H1 (cell line): ENCODE results near the gene PPIP5K1. TPM values are rescaled to one million over a fixed set of nuclear protein-coding genes. Genes with fewer than 3 reads are reported as not detected.

Experiments used
- CTCF ChIA-PET: fragments of 300-600 bp; sonication (Branson Sonifier 250); formaldehyde crosslinking; loops from one replicate; lab custom pipeline; 2021; ENCODE audit not compliant: partially characterized antibody; lab: Charles Lee
- POLR2A ChIA-PET: fragments of 300-600 bp; sonication (Branson Sonifier 250); formaldehyde crosslinking; loops from one replicate; lab custom pipeline; 2021; ENCODE audit warnings: inconsistent platforms; ENCODE audit not compliant: partially characterized antibody; lab: Charles Lee
- DNase-seq, 2 experiments: peaks; one replicate each; pipeline versions ENCODE4 v3.0.0 to v3.0.0-alpha.2; 2010 to 2022; ENCODE audit warnings: low spot score in 2 of 2, low read depth in 1 of 2, mixed read lengths in 1 of 2
- FAIRE-seq: peaks from 2 replicates; lab custom pipeline; 2011; peaks lifted over from hg19 to GRCh38; lab: Jason Lieb, UNC
- H2AFZ ChIP-seq: 2 replicates; pipeline ENCODE4 v1.8.1; 2012; ENCODE audit warnings: low read length, inconsistent platforms
- H2AK5ac ChIP-seq: 2 replicates; pipeline ENCODE4 v1.6.1; 2013; ENCODE audit warnings: low read depth, low read length
- H2BK120ac ChIP-seq: replicated peaks from 2 replicates; pipeline ENCODE3; 2013; ENCODE audit warnings: low read depth, low read length, inconsistent platforms
- H2BK12ac ChIP-seq: 2 replicates; pipeline ENCODE4 v1.6.1; 2013; ENCODE audit warnings: low read depth, low read length
- H2BK15ac ChIP-seq: 2 replicates; pipeline ENCODE4 v1.6.1; 2013; ENCODE audit warnings: low read length
- H2BK20ac ChIP-seq: 2 replicates; pipeline ENCODE4 v1.6.1; 2013; ENCODE audit warnings: low read length
- H2BK5ac ChIP-seq: 2 replicates; pipeline ENCODE4 v1.6.1; 2013; ENCODE audit warnings: low read depth, low read length
- H3K14ac ChIP-seq: 2 replicates; pipeline ENCODE4 v1.6.1; 2013; ENCODE audit warnings: inconsistent platforms; ENCODE audit not compliant: insufficient read length
- H3K18ac ChIP-seq: 2 replicates; pipeline ENCODE4 v1.6.1; 2013; ENCODE audit warnings: low read length; ENCODE audit errors: extremely low read depth
- H3K23ac ChIP-seq: 2 replicates; pipeline ENCODE4 v1.6.1; 2013; ENCODE audit warnings: inconsistent platforms; ENCODE audit not compliant: insufficient read length
- H3K23me2 ChIP-seq: 2 replicates; pipeline ENCODE4 v1.6.1; 2013; ENCODE audit warnings: low read depth, low read length
- H3K27ac ChIP-seq: 2 replicates; pipeline ENCODE4 v1.6.1; 2011; ENCODE audit warnings: low read depth, low read length, inconsistent platforms
- H3K27me3 ChIP-seq, 4 experiments: replicated peaks in 1 of 4; 1 replicate in 1 of 4; 2 replicates in 3 of 4; pipeline versions ENCODE4 v1.6.1 to v1.8.1; 2011 to 2013; ENCODE audit warnings: low read length in 3 of 4, mild to moderate bottlenecking in 3 of 4, inconsistent platforms in 2 of 4, mixed read lengths in 2 of 4, moderate library complexity in 1 of 4; ENCODE audit not compliant: control insufficient read depth in 3 of 4, insufficient read depth in 3 of 4; ENCODE audit errors: extremely low read depth in 1 of 4
- H3K36me3 ChIP-seq, 4 experiments: 2 replicates each; pipeline versions ENCODE4 v1.6.1 to v1.8.1; 2011 to 2013; ENCODE audit warnings: mild to moderate bottlenecking in 4 of 4, low read length in 3 of 4, moderate library complexity in 2 of 4, control low read depth in 1 of 4, inconsistent platforms in 1 of 4; ENCODE audit not compliant: insufficient read depth in 4 of 4, control insufficient read depth in 2 of 4
- H3K4ac ChIP-seq: replicated peaks from 2 replicates; pipeline ENCODE3; 2013; ENCODE audit warnings: low read length, low read depth, mixed read lengths, inconsistent platforms; ENCODE audit not compliant: insufficient read length
- H3K4me1 ChIP-seq, 4 experiments: replicated peaks in 1 of 4; 1 replicate in 1 of 4; 2 replicates in 3 of 4; pipeline versions ENCODE4 v1.6.1 to v1.8.1; 2011 to 2013; ENCODE audit warnings: low read length in 3 of 4, inconsistent platforms in 2 of 4, mixed read lengths in 1 of 4; ENCODE audit not compliant: insufficient read depth in 4 of 4, control insufficient read depth in 3 of 4
- H3K4me2 ChIP-seq, 2 experiments: 2 replicates each; pipeline versions ENCODE4 v1.6.1 to v1.8.1; 2011 to 2013; ENCODE audit warnings: low read depth in 2 of 2, low read length in 2 of 2, control low read depth in 1 of 2, inconsistent platforms in 1 of 2, mild to moderate bottlenecking in 1 of 2; ENCODE audit not compliant: insufficient read depth in 1 of 2
- H3K4me3 ChIP-seq, 4 experiments: fragments of 200-600, 300-600 bp in 1 of 4; sonication (generic), shearing (Covaris generic), sonication (Bioruptor Twin) in 1 of 4; 2 replicates each; pipeline versions ENCODE4 v1.5.1 to v1.8.1; 2011 to 2016; ENCODE audit warnings: low read length in 4 of 4, low read depth in 3 of 4, control low read depth in 2 of 4, inconsistent platforms in 2 of 4, mild to moderate bottlenecking in 2 of 4, mixed read lengths in 1 of 4, moderate library complexity in 1 of 4; ENCODE audit not compliant: insufficient read depth in 2 of 4; ENCODE audit errors: extremely low read depth in 1 of 4
- H3K56ac ChIP-seq: replicated peaks from 2 replicates; pipeline ENCODE3; 2013; ENCODE audit warnings: low read depth, mild to moderate bottlenecking, mixed read lengths, low read length, inconsistent platforms; ENCODE audit not compliant: insufficient read length
- H3K79me1 ChIP-seq: 2 replicates; pipeline ENCODE4 v1.6.1; 2013; ENCODE audit warnings: low read depth, low read length, control low read depth
- H3K79me2 ChIP-seq, 2 experiments: 2 replicates each; pipeline versions ENCODE4 v1.6.1 to v1.8.1; 2012 to 2013; ENCODE audit warnings: low read length in 2 of 2, mild to moderate bottlenecking in 2 of 2, inconsistent platforms in 1 of 2; ENCODE audit not compliant: insufficient read depth in 2 of 2, control insufficient read depth in 1 of 2
- H3K9ac ChIP-seq, 4 experiments: replicated peaks in 1 of 4; 1 replicate in 1 of 4; 2 replicates in 3 of 4; pipeline versions ENCODE4 v1.6.1 to v1.8.1; 2011 to 2013; ENCODE audit warnings: low read depth in 3 of 4, low read length in 3 of 4, control low read depth in 2 of 4, mild to moderate bottlenecking in 2 of 4, moderate library complexity in 2 of 4, inconsistent platforms in 1 of 4; ENCODE audit errors: extremely low read depth in 1 of 4
- H3K9me3 ChIP-seq, 2 experiments: 2 replicates each; pipeline versions ENCODE4 v1.6.1 to v1.8.1; 2012 to 2013; ENCODE audit warnings: mild to moderate bottlenecking in 2 of 2, moderate library complexity in 2 of 2, control low read depth in 1 of 2, inconsistent platforms in 1 of 2, low read depth in 1 of 2, low read length in 1 of 2, mixed read lengths in 1 of 2; ENCODE audit not compliant: insufficient read depth in 2 of 2
- H4K20me1 ChIP-seq, 2 experiments: replicated peaks in 1 of 2; 2 replicates each; pipeline versions ENCODE3 to v1.8.1; 2011 to 2013; ENCODE audit warnings: inconsistent platforms in 2 of 2, low read length in 2 of 2, mild to moderate bottlenecking in 1 of 2; ENCODE audit not compliant: insufficient read depth in 2 of 2, control insufficient read depth in 1 of 2
- H4K5ac ChIP-seq: 2 replicates; pipeline ENCODE4 v1.6.1; 2013; ENCODE audit warnings: low read length, low read depth, mixed read lengths, inconsistent platforms; ENCODE audit not compliant: insufficient read length
- H4K8ac ChIP-seq: 2 replicates; pipeline ENCODE4 v1.8.0; 2013; ENCODE audit warnings: mild to moderate bottlenecking, moderate library complexity, low read length, inconsistent platforms; ENCODE audit not compliant: insufficient read depth; ENCODE audit errors: extremely low read depth
- H4K91ac ChIP-seq: replicated peaks from 2 replicates; pipeline ENCODE3; 2013; ENCODE audit warnings: low read length, mixed read lengths, inconsistent platforms; ENCODE audit not compliant: insufficient read length
- E2F6 ChIP-seq: IDR thresholded peaks from 2 replicates; pipeline ENCODE4 v1.6.1; 2012; ENCODE audit warnings: inconsistent platforms
- EGR1 ChIP-seq: IDR thresholded peaks from 2 replicates; pipeline ENCODE4 v1.6.1; 2011; ENCODE audit warnings: low read depth, low read length, borderline replicate concordance
- EP300 ChIP-seq, 2 experiments: IDR thresholded peaks; 1 replicate in 1 of 2; 2 replicates in 1 of 2; pipeline ENCODE4 v1.6.1; 2011 to 2012; ENCODE audit warnings: low read depth in 2 of 2, low read length in 2 of 2, mild to moderate bottlenecking in 2 of 2, borderline replicate concordance in 1 of 2, inconsistent platforms in 1 of 2, moderate library complexity in 1 of 2
- FOSL1 ChIP-seq: IDR thresholded peaks from 2 replicates; pipeline ENCODE4 v1.6.1; 2011; ENCODE audit warnings: mild to moderate bottlenecking, low read depth, low read length, moderate library complexity; ENCODE audit not compliant: insufficient read depth
- GTF2F1 ChIP-seq: IDR thresholded peaks from 2 replicates; pipeline ENCODE4 v1.6.1; 2012; ENCODE audit warnings: low read depth, low read length, improper control_type of control experiment, borderline replicate concordance
- HDAC2 ChIP-seq, 2 experiments: fragments of 300-600 bp in 1 of 2; sonication (generic) in 1 of 2; IDR thresholded peaks; 2 replicates each; pipeline ENCODE4 v1.6.1; 2011 to 2012; ENCODE audit warnings: low read depth in 2 of 2, low read length in 2 of 2, mild to moderate bottlenecking in 2 of 2, moderate library complexity in 2 of 2, borderline replicate concordance in 1 of 2, inconsistent platforms in 1 of 2
- KDM1A ChIP-seq: fragments of 200-600, 300-600 bp; sonication (generic); IDR thresholded peaks from 2 replicates; pipeline ENCODE4 v1.7.1; 2016; ENCODE audit warnings: mild to moderate bottlenecking, low read length, borderline replicate concordance
- SIRT6 ChIP-seq: IDR thresholded peaks from one replicate; pipeline ENCODE4 v1.7.1; 2012; ENCODE audit warnings: low read length, inconsistent platforms
- TAF7 ChIP-seq: optimal IDR thresholded peaks from 2 replicates; pipeline ENCODE3; 2011; ENCODE audit warnings: low read depth, mild to moderate bottlenecking, inconsistent platforms, low read length, moderate library complexity, borderline replicate concordance
- USF2 ChIP-seq: IDR thresholded peaks from 2 replicates; pipeline ENCODE4 v1.6.1; 2011; ENCODE audit warnings: low read length, improper control_type of control experiment
- YY1 ChIP-seq: IDR thresholded peaks from 2 replicates; pipeline ENCODE4 v1.6.1; 2011; ENCODE audit warnings: low read depth, mild to moderate bottlenecking, low read length
- WGBS, 2 experiments: shearing (Covaris generic) in 1 of 2; methylation state at CpG; one replicate each; pipeline versions ENCODE4 v1.1.6 to v1.1.7; 2013 to 2015; ENCODE audit warnings: low lambda C conversion rate in 2 of 2, mixed read lengths in 2 of 2, inconsistent platforms in 1 of 2, low coverage in 1 of 2, missing lambda C conversion rate in 1 of 2; ENCODE audit not compliant: insufficient replicate concordance in 2 of 2, insufficient coverage in 1 of 2, insufficient read length in 1 of 2; ENCODE audit errors: extremely low coverage in 1 of 2, missing lambda C conversion rate in 1 of 2; 5-methylcytosine and 5-hydroxymethylcytosine counted together
- polyA plus RNA-seq, 7 experiments: library from polyadenylated mRNA; depleted of rRNA in 3 of 7; stranded (reverse) in 5 of 7; unstranded in 2 of 7; fragments of >200 nt in 5 of 7; fragments of 200-250 nt in 2 of 7; gene quantifications; 1 replicate in 5 of 7; 2 replicates in 1 of 7; 4 replicates in 1 of 7; pipeline versions ENCODE4 v1.2.1 to v1.2.3, GENCODE V29; 2011 to 2013; ENCODE audit warnings: missing spikeins in 2 of 7, mixed read lengths in 2 of 7
- total RNA-seq: library from RNA; stranded (reverse); fragmentation: NEBNext Ultra II Directional; extraction: Animal tissue kit (Norgen Biotek cat#: 25700); gene quantifications from 2 replicates; pipeline ENCODE4 v1.2.1, GENCODE V29; 2021

Gene PPIP5K1
- total and polyA plus RNA-seq, 2 of the 8 experiments (the other 6 are each of a cell fraction or from before 2014, with no cell fraction given), result 18.8 to 22.7 TPM

GRCh38 chr15:43525131-43525530 lies 64.9 kb downstream of the PPIP5K1 start:
- no peaks in the 10 kb centered on the region for H3K23me2 ChIP-seq
- no peak for DNase-seq
- WGBS, 2 experiments, result 87% methylated on average over 4 of the region's 4 CpGs; no CpG with 5 or more reads in 1 of the 2 experiments
- H3K79me2 ChIP-seq, result no peaks in the 10 kb centered on the region
- H3K56ac ChIP-seq, result no peak overlapping the region
- H3K4me2 ChIP-seq, result no peak overlapping the region
- no peak overlapping the region for H4K8ac ChIP-seq
- no peaks in the 10 kb centered on the region for H3K36me3 ChIP-seq
- peaks cover 0 to 6% (median 3%) of the 10 kb centered on the region in 4 experiments; a peak in 5 of 7 replicates for H3K27me3 ChIP-seq
- H2BK120ac ChIP-seq, result no peak overlapping the region
- H3K18ac ChIP-seq, result no peak overlapping the region
- H3K23ac ChIP-seq, result no peak overlapping the region
- no peak overlapping the region for H3K4me3 ChIP-seq
- no peak overlapping the region for H2AK5ac ChIP-seq
- H2BK12ac ChIP-seq, result no peak overlapping the region
- CTCF ChIA-PET, result interaction anchor here (0.6 to 3.9 kb wide), 3 partner anchors 11 to 39 kb away, joined by 3 to 34 read pairs (median 26); no protein-coding TSS in a partner anchor
- H3K9me3 ChIP-seq, result no peaks in the 10 kb centered on the region
- no peak overlapping the region for H3K4ac ChIP-seq
- no peak overlapping the region for H3K9ac ChIP-seq
- no peak overlapping the region for H2BK20ac ChIP-seq
- no peak overlapping the region for H3K14ac ChIP-seq
- POLR2A ChIA-PET, result no interaction called here
- no peaks in the 10 kb centered on the region for H3K79me1 ChIP-seq
- H4K91ac ChIP-seq, result no peak overlapping the region
- H4K20me1 ChIP-seq, result no peaks in the 10 kb centered on the region
- H4K5ac ChIP-seq, result no peak overlapping the region
- H3K27ac ChIP-seq, result no peak overlapping the region
- FAIRE-seq, result no peak
- peaks cover 0 to 4% (median 0%) of the 10 kb centered on the region in 4 experiments; a peak in 1 of 7 replicates for H3K4me1 ChIP-seq
- H2BK5ac ChIP-seq, result no peak overlapping the region
- H2BK15ac ChIP-seq, result no peak overlapping the region
- no peak overlapping the region for H2AFZ ChIP-seq
- TF ChIP-seq SIRT6 (no peak), E2F6 (no peak), EP300 (IDR thresholded peaks at IDR 0.05; ENCODE audit: borderline replicate concordance in 1 of 2, low read depth in 2 of 2, low read length in 2 of 2) (no peak), KDM1A (no peak), EGR1 (no peak), TAF7 (no peak), HDAC2 (IDR thresholded peaks at IDR 0.05; ENCODE audit: borderline replicate concordance in 1 of 2, low read depth in 2 of 2, low read length in 2 of 2) (no peak), FOSL1 (no peak), GTF2F1 (no peak), YY1 (no peak), USF2 (no peak)
